ENCODE results near the gene MS4A3.

DNA sequence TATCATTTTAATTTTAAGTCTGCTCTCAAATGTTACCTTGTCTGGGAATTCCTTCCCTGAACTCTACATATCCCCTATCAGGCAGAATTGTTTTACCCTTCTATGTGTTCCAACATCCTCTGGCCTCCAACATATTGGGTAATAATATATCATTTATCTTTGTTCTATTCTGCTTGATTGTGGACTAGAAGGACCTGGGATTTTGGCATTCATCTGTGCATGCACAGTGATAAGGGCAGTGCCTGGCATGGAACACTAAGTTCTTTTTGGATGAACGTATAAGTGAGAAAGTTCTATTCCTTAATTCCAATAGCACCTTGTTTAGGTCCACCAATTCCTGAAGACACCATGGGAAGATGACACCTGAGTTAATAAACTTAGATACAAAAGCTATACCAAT, 30.8 kb downstream of the MS4A3 start:
- TF ChIP-seq, protein P1, sequence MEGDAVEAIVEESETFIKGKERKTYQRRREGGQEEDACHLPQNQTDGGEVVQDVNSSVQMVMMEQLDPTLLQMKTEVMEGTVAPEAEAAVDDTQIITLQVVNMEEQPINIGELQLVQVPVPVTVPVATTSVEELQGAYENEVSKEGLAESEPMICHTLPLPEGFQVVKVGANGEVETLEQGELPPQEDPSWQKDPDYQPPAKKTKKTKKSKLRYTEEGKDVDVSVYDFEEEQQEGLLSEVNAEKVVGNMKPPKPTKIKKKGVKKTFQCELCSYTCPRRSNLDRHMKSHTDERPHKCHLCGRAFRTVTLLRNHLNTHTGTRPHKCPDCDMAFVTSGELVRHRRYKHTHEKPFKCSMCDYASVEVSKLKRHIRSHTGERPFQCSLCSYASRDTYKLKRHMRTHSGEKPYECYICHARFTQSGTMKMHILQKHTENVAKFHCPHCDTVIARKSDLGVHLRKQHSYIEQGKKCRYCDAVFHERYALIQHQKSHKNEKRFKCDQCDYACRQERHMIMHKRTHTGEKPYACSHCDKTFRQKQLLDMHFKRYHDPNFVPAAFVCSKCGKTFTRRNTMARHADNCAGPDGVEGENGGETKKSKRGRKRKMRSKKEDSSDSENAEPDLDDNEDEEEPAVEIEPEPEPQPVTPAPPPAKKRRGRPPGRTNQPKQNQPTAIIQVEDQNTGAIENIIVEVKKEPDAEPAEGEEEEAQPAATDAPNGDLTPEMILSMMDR (IDR thresholded peaks at IDR 0.05; ENCODE audit: insufficient read depth, low read depth, low read length): no peak
- no peak for TF ChIP-seq EZH2 (IDR thresholded peaks at IDR 0.05; ENCODE audit: insufficient read depth, low read length)

Data from astrocyte (in vitro differentiated cells and primary cell).